Measurements from ENCODE around the gene RNF43.

The RNF43 gene

DNA sequence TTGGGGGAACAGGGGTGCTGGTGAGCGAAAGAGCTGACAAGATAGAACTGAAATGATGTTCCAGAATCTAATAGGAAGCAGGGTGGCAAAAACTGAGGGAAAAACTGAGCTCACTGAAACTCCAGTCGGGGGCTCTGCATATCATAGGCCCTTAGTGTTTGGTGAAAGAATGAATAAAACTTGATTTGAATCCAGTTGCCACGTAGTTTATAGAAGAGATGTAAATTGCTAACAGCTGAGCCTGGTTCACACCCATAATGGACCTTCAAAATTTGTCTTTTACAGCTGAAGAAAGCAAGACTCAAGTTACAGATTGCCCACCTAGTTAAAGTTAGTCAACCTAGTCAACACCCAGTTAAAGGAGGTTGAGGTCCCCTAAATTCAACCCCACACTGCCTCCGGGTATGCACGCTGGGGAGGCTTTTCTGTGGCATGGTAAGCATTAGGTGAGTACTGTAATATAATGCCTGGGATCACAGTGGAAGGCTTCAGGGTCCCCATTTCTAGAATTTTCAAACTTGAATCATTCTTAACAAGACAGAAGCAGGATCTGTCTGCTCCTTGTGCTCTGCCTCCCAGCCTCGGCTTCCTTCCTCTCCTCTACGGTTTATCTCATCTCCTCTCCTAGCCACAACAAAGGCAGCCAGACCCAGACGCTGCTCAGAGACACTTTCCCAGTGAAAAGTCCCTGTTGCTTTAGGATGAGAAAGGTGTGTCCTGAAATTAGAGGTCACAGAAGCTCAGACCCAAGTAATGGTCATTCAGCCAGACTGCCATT lies 38.4 kb downstream of the RNF43 start:
- H3K4me3 ChIP-seq (ENCODE audit: low read depth, low read length), result no peak overlapping the region
- no peak for DNase-seq (ENCODE audit: low read depth)
- TF ChIP-seq, protein P1, sequence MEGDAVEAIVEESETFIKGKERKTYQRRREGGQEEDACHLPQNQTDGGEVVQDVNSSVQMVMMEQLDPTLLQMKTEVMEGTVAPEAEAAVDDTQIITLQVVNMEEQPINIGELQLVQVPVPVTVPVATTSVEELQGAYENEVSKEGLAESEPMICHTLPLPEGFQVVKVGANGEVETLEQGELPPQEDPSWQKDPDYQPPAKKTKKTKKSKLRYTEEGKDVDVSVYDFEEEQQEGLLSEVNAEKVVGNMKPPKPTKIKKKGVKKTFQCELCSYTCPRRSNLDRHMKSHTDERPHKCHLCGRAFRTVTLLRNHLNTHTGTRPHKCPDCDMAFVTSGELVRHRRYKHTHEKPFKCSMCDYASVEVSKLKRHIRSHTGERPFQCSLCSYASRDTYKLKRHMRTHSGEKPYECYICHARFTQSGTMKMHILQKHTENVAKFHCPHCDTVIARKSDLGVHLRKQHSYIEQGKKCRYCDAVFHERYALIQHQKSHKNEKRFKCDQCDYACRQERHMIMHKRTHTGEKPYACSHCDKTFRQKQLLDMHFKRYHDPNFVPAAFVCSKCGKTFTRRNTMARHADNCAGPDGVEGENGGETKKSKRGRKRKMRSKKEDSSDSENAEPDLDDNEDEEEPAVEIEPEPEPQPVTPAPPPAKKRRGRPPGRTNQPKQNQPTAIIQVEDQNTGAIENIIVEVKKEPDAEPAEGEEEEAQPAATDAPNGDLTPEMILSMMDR (IDR thresholded peaks at IDR 0.05; ENCODE audit: insufficient read depth, low read depth, low read length, missing control alignments), result no peak

DNA sequence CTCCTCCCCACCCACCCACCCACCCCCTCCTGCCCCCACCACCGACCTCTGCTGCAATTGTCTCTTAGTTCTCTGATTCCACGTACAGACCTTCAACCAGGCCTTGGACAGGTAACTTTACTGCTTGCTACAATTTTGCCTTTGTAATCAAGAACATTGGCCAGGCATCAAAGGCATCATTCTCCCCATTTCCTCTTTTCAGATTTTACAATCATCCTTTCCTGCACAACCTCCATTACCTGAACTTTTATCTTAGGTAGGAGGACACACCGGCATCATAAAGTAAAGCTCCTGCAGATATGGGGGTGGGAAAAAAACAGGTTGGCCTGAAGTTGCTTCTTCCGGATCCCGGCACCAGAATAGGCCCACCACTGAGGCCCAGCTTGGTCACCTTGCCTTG lies 39.7 kb downstream of the RNF43 start:
- no peak for DNase-seq (ENCODE audit: low read depth)
- H3K4me3 ChIP-seq (ENCODE audit: low read depth, low read length), result no peak overlapping the region
- TF ChIP-seq, protein P1 (IDR thresholded peaks at IDR 0.05; ENCODE audit: insufficient read depth, low read depth, low read length, missing control alignments), result no peak

DNA sequence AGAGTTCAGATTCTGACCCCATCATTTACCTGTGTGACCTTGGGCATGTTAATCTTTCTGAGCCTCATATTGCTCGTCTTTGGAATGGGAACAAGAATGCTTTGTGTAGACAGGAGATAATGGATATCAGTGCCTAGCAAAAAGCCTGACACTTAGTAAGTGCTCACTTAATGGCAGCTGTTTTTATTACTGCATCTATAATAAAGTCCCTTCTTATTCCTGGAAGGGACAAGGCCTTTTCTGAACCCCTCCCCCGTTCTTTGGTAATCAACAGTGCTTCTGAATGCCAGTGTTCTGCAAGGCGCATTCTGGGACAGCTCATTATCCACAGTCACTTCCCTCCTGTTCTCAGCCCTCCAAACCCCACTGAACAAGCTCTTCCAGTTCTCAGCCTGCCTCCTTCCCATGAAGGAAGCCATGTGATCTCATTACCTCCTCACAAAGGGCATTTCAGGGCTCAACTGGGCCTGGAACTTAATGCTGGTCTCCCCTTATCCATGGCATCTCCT lies 40.2 kb downstream of the RNF43 start:
- no peak overlapping the region for H3K4me3 ChIP-seq (ENCODE audit: low read depth, low read length)
- TF ChIP-seq, protein P1 (IDR thresholded peaks at IDR 0.05; ENCODE audit: insufficient read depth, low read depth, low read length, missing control alignments), result no peak
- no peak for DNase-seq (ENCODE audit: low read depth)

DNA sequence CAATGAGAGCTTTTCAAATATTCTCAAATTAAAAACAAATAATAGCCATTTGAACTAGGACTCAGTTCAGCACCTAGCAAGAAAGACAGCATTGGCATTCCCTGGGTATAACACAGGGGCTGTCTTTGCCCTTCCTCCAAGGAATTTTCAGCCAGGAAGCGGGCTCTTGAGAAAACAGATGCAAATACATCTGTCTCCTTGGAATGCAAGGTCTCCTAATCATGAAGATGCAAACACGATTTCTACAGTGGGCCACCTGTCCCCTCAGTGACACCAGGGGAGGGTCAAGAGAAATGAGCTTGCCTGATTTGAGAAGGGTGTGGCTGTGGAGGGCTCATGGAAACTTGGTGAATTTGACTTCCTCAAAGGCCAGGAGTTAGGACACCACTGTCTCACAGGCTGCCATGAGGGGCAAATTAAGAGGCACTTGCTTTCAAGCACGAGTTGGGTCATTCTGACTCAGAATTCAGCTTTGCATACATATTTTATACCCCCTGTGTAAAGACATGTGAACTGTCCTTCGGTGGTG lies 40.8 kb downstream of the RNF43 start:
- DNase-seq (ENCODE audit: low read depth), result no peak
- TF ChIP-seq, protein P1 (IDR thresholded peaks at IDR 0.05; ENCODE audit: insufficient read depth, low read depth, low read length, missing control alignments), result no peak
- no peak overlapping the region for H3K4me3 ChIP-seq (ENCODE audit: low read depth, low read length)

DNA sequence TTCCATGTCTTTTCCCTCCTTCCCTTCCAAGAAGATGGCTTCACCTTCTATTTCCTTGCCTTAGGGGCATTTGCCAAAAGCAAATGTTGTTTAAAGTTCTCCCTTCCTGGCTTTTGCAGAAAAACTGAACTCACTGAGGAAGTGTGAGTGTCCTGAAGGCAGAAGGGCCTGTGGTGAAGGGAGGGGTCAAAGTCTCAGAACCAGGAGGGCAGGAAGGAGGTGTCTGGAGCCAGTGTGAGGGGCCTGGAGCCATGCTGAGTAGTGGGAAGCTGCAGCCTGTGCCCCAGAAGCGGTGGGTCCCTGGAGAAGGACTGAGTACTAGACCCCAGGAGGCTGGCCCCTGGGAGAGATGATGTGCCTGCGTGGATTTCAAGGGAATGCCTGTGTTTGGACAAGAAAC lies 41.5 kb downstream of the RNF43 start:
- DNase-seq (ENCODE audit: low read depth), result no peak
- TF ChIP-seq, protein P1 (IDR thresholded peaks at IDR 0.05; ENCODE audit: insufficient read depth, low read depth, low read length, missing control alignments), result no peak
- H3K4me3 ChIP-seq (ENCODE audit: low read depth, low read length), result no peak overlapping the region

DNA sequence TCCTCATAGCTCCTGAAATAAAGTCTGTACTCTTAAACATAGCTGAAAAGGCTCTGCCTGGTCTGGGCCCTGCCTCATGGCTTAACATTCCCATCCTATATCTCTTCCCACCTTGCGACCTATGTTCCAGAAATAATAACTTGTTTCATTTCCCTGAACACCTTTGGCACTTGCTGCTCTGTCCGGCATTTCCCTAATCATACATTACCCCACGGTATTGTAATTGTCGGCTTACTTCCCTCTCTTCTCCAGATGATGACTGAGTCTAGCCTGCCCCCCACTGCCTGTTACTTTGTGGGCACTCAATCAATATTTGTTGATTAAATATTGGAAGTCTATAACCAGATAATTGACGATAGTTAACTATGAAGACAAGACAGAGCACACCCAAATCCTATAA lies 42.1 kb downstream of the RNF43 start:
- DNase-seq (ENCODE audit: low read depth), result no peak
- TF ChIP-seq, protein P1 (IDR thresholded peaks at IDR 0.05; ENCODE audit: insufficient read depth, low read depth, low read length, missing control alignments), result no peak
- H3K4me3 ChIP-seq (ENCODE audit: low read depth, low read length), result no peak overlapping the region

Measured in GM12865 (cell line).